Activated CD4-positive, alpha-beta T cell treated with anti-CD3 and anti-CD28 coated beads for 24 hours (primary cell): ENCODE measurements around the gene FLVCR1.
"Not testable (repeated sequence)": the region's sequence is repeated elsewhere in the genome, so short reads cannot be mapped to it uniquely, and the experiment has no call there.

Source experiments
- DNase-seq, 2 donors: peaks; one replicate each; pipeline ENCODE4 v3.0.0-alpha.2; 2020; ENCODE audit warnings: low read depth in 2 of 2

Gene FLVCR1

DNA sequence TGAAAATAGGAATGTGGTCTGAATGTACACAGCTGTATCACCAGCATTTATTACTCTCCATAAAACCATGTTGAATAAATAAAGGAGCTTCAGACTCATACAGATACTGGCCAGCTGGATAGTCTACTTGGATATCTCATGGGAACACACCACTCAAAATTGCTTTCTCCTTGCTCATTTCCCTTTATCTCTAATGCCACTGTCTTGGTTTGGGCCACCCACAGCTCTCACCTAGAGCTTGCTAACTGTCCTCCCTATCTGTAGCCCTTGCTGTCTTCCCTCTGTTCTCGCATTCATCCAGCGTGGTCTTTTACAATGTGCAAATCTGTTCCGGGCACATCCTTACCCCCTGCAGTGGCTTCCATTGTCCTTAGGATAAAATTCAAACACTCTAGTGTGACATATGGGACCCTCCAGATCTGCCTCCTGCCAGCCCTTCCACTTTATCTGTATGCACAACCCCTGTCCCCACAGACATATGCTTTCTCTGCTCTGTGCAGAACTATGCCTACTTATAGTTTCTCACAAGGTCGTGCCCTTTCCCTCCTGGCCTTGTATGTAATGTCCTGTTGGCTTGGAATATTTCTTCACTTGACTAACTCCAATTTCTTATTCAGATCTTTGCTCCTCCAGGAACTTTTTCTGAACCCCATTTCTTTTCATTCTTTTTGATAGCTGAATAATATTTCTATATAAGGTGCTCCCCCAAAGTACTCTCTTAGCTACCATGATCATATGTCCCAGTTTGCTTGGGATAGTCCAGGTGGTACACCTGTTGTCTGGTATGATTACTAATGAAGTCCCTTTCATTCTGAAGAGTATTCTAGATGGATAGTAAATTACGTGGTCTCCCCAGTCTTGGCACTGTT lies 2.9 kb downstream of the FLVCR1 start:
- no peak for DNase-seq

- no peak for DNase-seq
Observed at GRCh38 chr1:212862111-212862690, 4.1 kb downstream of the FLVCR1 start.

DNA sequence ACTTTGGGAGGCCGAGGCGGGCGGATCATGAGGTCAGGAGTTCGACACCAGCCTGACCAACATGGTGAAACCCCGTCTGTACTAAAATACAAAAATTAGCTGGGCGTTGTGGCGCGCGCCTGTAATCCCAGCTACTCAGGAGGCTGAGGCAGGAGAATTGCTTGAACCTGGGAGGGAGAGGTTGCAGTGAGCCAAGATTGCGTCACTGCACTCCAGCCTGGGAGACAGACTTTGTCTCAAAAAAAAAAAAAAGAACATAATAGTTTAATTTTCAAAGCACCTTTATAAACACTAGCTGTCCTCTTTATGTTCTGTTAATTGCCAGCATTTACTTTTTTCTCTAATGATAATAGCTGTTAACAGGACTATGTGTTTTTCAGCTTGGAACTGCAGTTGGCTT lies 5.3 kb downstream of the FLVCR1 start:
- not testable (repeated sequence) for DNase-seq

DNA sequence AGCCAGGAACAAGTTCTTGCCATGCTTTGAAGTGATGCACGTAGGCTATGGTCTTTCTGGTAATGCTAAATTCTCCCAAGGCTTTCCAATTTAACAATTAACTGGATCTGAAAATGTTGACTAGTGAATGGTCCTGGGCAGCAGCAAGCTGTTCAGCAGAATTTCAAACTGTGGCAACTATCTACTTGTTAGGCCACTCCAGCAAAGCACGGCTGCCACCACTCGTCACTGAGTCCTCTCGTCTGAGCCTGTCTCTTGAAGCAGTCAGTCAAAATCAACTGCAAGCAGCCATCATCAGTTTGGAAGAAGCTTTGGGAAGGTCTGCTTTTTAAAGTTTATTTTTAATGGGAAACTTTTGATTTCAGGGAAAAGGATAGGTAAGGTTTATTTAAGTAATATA lies 6.1 kb downstream of the FLVCR1 start:
- no peak for DNase-seq

DNA sequence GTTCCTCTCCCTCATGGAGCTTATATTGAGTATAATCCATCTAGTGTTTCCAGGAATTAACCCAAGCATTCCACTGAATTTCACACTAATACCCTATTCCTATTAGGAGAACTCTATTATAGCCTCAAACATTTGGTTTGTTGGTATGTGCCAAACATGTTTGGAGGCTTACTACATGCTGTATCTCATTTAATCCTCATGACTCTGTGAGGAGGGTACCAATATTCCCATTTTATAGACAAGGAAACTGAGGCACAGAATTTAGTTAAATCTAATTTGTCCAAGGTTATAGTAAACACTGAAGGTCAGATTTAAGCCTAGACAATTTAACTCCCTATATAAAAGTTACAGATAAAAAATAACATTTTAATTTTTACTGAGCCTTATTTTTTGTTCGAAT lies 9.1 kb downstream of the FLVCR1 start:
- DNase-seq, result no peak

DNA sequence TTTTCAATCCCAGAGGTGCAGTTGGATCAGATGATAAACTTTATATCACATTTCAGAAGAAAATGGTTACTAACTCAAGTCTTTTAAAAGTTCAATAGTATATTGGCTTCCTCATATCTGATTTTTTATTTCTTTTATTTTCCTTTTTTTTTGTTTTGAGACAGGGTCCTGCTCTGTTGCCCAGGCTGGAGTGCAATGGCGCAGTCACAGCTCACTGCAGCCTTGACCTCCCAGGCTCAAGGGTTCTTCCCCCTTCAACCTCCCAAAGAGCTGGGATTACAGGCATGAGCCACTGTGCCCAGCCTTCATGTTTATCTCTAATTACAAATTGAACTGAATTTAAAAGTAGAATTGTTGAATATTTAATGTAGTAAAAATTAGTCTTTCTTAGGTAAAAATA lies 13.9 kb downstream of the FLVCR1 start:
- DNase-seq, result no peak

GRCh38 chr1:212873518-212873917 lies 15.4 kb downstream of the FLVCR1 start:
- DNase-seq, result no peak

GRCh38 chr1:212878418-212878817 lies 20.3 kb downstream of the FLVCR1 start:
- DNase-seq, result no peak

DNA sequence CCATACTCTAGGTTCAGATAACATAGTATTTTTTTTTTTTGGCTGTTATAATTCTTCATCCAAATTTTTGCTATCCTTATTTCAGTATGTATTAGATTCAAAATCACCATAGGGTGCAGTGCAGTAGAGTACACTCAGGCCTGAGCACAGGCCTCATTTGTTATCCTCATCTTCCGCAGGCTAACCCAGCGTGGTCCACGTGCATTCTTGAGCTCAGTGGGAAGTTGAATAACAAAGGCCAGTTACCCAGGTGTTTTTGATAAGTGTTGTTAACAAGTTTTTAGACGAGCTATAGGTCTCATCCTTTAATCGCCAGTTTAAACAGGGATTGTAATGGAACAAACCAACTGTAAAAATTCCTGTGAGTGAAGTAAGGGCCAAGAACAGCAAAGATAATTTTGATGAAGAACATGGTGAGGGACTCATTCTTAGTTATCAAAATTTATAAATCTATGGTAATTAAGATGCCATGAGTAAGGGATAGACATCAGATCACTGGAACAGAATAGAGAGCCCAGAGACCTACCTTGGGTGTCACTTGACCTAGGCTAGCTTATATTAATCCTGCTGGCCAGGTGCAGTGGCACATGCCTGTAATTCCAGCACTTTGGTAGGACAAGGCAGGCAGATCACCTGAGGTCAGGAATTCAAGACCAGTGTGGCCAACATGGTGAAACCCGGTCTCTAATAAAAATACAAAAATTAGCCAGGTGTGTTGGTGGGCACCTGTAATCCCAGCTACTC lies 22.0 kb downstream of the FLVCR1 start:
- DNase-seq, result no peak

- DNase-seq, result no peak
Observed at GRCh38 chr1:212884592-212884991, 26.5 kb downstream of the FLVCR1 start.

GRCh38 chr1:212892108-212892507 lies 34.0 kb downstream of the FLVCR1 start:
- no peak for DNase-seq

GRCh38 chr1:212899845-212900244 lies 41.8 kb downstream of the FLVCR1 start:
- no peak for DNase-seq

DNA sequence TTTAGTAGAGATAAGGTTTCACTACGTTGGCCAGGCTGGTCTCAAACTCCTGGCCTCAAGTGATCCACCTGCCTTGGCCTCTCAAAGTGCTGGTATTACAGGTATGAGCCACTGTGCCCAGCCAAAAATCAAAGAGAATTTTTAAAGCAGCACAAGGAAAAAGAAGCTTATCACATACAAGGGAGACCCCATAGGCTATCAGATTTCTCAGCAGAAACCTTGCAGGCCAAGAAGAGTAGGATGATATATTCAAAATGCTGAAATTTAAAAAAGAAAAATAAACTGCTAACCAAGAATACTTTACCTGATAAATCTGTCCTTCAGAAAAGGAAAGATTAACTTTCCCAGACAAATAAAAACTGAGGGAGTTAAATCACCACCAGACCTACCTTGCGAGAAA lies 43.2 kb downstream of the FLVCR1 start:
- no peak for DNase-seq

DNA sequence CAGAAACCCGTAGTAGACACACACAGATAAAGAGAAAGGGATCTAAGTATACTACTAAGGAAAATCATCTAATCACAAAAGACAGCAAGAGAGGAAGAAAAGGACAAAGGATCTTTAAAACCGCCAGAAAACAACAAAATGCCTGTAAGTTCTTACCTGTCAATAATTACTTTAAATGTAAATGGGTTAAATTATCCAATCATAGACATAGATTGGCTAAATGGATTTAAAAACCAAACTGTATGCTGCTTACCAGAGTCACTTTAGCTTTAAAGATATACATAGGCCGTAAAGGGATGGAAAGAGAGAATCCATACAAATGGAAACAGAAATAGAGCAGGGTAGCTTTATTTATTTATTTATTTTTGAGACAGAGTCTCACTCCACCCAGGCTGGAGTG lies 44.0 kb downstream of the FLVCR1 start:
- DNase-seq, result no peak

GRCh38 chr1:212903664-212904063 lies 45.6 kb downstream of the FLVCR1 start:
- no peak for DNase-seq

- not testable (repeated sequence) for DNase-seq
Observed at GRCh38 chr1:212908071-212908470, 50.0 kb downstream of the FLVCR1 start.

DNA sequence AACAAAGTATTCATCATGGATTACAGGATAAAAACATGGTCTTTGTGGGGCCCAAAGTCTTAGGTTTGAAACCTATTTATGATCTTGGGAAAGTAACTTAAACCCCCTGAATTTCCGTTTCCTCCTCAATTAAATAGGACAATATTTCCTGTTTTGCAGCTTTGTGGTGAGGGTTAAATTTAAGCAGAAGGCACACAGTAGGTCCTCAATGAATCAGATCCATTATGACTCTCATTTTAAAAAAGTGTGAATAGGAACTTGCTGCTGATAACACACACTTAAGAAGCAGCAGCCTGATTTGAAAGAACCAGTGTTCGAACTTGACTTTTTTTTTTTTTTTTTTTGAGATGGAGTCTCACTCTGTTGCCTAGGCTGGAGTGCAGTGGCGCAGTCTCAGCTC lies 50.9 kb downstream of the FLVCR1 start:
- DNase-seq, result no peak

DNA sequence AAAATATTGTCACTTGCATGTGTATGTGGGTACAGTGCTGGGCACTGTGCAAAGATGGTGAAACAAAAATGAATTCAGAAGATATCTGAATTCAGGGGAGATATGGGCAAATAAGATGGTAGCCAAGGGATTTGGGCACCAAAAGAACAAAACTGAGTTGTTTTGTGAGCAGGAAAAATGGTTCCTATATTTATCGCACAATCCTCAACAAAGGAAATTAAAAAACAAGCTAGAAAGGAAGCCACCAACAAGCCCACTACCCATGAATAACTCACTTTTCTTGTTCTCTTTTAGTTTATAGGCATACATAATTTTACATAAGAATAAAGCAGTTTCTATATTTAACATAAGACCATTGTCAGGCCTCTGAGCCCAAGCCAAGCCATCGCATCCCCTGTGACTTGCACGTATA lies 51.6 kb downstream of the FLVCR1 start:
- DNase-seq, result no peak

DNA sequence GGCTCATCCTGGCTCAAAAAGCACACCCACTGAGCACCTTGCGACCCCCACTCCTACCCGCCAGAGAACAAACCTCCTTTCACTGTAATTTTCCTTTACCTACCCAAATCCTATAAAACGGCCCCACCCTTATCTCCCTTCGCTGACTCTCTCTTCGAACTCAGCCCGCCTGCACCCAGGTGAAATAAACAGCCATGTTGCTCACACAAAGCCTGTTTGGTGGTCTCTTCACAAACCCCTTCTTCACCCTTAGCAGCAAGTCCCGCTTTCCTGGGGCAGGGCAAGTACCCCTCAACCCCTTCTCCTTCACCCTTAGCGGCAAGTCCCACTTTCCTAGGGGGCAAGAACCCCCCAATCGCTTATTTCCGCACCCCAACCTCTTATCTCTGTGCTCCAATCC lies 52.1 kb downstream of the FLVCR1 start:
- not testable (repeated sequence) for DNase-seq

DNA sequence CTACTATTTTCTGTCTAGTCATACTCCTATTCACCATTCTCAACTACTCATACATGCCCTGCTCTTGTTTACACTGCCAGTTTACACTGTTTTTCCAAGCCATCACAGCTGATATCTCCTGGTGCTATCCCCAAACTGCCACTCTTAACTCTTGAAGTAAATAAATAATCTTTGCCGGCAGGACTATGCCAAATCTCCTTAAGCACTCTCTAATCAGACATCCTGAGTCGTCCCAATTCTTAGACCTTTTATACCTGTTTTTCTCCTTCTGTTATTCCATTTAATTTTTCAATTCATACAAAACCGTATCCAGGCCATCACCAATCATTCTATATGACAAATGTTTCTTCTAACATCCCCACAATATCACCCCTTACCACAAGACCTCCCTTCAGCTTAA lies 55.6 kb downstream of the FLVCR1 start:
- not testable (repeated sequence) for DNase-seq

DNA sequence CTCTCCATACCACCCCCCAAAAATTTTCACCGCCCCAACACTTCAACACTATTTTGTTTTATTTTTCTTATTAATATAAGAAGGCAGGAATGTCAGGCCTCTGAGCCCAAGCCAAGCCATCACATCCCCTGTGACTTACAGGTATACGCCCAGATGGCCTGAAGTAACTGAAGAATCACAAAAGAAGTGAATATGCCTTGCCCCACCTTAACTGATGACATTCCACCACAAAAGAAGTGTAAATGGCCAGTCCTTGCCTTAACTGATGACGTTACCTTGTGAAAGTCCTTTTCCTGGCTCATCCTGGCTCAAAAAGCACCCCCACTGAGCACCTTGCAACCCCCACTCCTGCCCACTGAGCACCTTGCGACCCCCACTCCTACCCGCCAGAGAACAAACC lies 56.0 kb downstream of the FLVCR1 start:
- DNase-seq, result not testable (repeated sequence)

DNA sequence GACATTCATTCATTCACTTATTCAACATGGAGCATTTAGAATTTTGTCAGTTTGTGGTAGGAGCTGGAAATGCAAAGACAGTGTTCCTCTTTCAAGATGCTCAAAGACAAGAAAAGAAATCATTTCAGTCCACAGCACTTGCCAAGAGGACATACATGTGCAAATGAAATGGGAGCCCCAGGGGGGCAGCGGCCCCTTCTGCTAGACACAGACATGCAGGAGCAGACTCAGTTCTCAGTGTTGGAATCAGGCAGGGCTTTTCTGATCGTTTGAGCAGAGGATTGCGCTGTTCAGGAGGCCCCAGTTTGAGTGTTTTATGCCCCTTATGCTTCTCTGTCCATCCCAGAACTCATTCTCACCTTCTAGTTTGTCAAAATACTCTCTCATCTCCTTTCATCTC lies 56.7 kb downstream of the FLVCR1 start:
- DNase-seq, result no peak
